ENCODE results near the gene GSC.

DNA sequence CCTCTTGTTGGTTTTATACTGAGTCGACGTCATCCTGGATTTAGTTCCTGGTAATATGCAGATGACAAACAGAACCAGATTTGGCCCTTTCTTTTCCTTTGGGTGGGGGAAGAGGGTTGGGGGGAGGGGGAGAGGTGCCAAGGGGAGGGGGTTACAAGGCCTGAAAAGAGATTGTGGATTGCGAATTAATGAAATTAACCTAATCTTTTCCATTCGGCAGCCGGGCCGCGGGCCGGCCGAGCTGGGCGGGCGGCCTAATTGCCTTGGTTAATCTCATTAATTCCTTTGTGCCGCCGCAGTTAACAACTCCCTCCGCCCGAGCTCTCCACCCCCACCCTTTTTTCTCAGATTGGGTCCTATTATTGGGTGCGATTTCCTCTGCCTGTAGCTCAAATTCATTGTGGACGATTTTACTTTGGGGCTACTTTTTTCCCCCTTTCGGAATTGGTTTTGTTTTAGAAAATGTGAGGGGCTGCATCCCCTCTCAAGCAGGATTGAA is 387 bp upstream of the GSC start:
- TF ChIP-seq, protein P1, sequence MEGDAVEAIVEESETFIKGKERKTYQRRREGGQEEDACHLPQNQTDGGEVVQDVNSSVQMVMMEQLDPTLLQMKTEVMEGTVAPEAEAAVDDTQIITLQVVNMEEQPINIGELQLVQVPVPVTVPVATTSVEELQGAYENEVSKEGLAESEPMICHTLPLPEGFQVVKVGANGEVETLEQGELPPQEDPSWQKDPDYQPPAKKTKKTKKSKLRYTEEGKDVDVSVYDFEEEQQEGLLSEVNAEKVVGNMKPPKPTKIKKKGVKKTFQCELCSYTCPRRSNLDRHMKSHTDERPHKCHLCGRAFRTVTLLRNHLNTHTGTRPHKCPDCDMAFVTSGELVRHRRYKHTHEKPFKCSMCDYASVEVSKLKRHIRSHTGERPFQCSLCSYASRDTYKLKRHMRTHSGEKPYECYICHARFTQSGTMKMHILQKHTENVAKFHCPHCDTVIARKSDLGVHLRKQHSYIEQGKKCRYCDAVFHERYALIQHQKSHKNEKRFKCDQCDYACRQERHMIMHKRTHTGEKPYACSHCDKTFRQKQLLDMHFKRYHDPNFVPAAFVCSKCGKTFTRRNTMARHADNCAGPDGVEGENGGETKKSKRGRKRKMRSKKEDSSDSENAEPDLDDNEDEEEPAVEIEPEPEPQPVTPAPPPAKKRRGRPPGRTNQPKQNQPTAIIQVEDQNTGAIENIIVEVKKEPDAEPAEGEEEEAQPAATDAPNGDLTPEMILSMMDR (IDR thresholded peaks at IDR 0.05): no peak
- TF ChIP-seq EZH2 (IDR thresholded peaks at IDR 0.05; ENCODE audit: borderline replicate concordance, insufficient read depth, low read depth, low read length, poor library complexity, severe bottlenecking): no peak

Measured in B cell (primary cell).